Pancreas (tissue), 10 donors: ENCODE measurements around the gene CLSTN1. TPM values are rescaled to one million over a fixed set of nuclear protein-coding genes. Genes with fewer than 3 reads are reported as not detected.
"Not testable (repeated sequence)": the region's sequence is repeated elsewhere in the genome, so short reads cannot be mapped to it uniquely, and the experiment has no call there.

Experiments
- ATAC-seq, 4 donors: fragments of 200-7000 bp; cut with Tn5 transposase; one replicate each; pipeline versions ENCODE4 v1.8.0 to v1.9.1; 2020; ENCODE audit warnings: mild to moderate bottlenecking in 4 of 4, moderate library complexity in 4 of 4
- DNase-seq, 6 donors: peaks; one replicate each; pipeline ENCODE4 v3.0.0-alpha.2; 2020
- FAIRE-seq: peaks from 2 replicates; lab custom pipeline; 2012; peaks lifted over from hg19 to GRCh38; lab: Jason Lieb, UNC
- H3K27ac ChIP-seq, 4 donors: fragments of 200-600 bp; sonication (generic); 1 replicate in 3 of 4; 2 replicates in 1 of 4; pipeline versions ENCODE4 v1.5.0 to v1.8.0; 2020
- H3K27me3 ChIP-seq, 4 donors: fragments of 200-600 bp; one replicate each; pipeline ENCODE4 v1.8.0; 2021
- H3K36me3 ChIP-seq, 3 donors: fragments of 200-600 bp; sonication (generic) in 1 of 3; one replicate each; pipeline versions ENCODE4 v1.5.0 to v1.8.0; 2020 to 2021
- H3K4me1 ChIP-seq, 3 donors: fragments of 200-600 bp; one replicate each; pipeline ENCODE4 v1.8.0; 2021
- H3K4me3 ChIP-seq, 4 donors: fragments of 200-600 bp; sonication (generic) in 2 of 4; one replicate each; pipeline versions ENCODE4 v1.5.0 to v1.8.0; 2020 to 2021
- H3K9me3 ChIP-seq, 4 donors: fragments of 200-600 bp; one replicate each; pipeline ENCODE4 v1.8.0; 2021
- WGBS, 2 donors: extraction: QIAGEN DNeasy Blood & Tissue Kit; methylation state at CpG; one replicate each; pipeline ENCODE4 v1.1.7; 2013; 5-methylcytosine and 5-hydroxymethylcytosine counted together
- intact Hi-C, 3 donors: fragments of 100-400 bp; cut with DNase I; formaldehyde crosslinking; loops; one replicate each; pipeline versions ENCODE4 v1.11.1 to v1.14.2; 2022
- polyA plus RNA-seq, 2 donors: library from polyadenylated mRNA; stranded (reverse); fragments of 200-250 nt; gene quantifications; one replicate each; pipeline ENCODE4 v1.2.3, GENCODE V29; 2013
- total RNA-seq, 6 donors: library from RNA; stranded (reverse); fragmentation: NEBNext Ultra II Directional in 4 of 6; extraction: Animal tissue kit (Norgen Biotek cat#: 25700) in 4 of 6; gene quantifications; one replicate each; pipeline versions ENCODE4 v1.2.1 to v1.2.4, GENCODE V29; 2021 to 2023
- TF ChIP-seq, protein P1 (sequence below), 4 donors: fragments of 200-600 bp; sonication (generic) in 3 of 4; IDR thresholded peaks; one replicate each; pipeline versions ENCODE4 v1.5.0 to v1.8.0; 2021; ENCODE audit warnings: antibody characterized with exemption in 4 of 4
- donor health status: healthy with polysubstance abuse.
- donor health status: DM: no; HTN: no; CAD: no; lungs with moderate emphysema.
- donor health status: DM: no; HTN: no; CAD: no.
- donor health status: control.
- donor health status: control.
- donor health status: Bipolar disorder and iron deficiency.
- donor health status: DM: yes; HTN: yes; CAD: no.
- donor health status: DM: no; HTN: no; CAD: no.
- donor health status: DM: no; HTN: no; CAD: no.
- donor health status: DM: yes; HTN: yes; CAD: no.

The CLSTN1 gene
- total and polyA plus RNA-seq, 8 donors = 44.2 to 73.5 (median 61.8) TPM

DNA sequence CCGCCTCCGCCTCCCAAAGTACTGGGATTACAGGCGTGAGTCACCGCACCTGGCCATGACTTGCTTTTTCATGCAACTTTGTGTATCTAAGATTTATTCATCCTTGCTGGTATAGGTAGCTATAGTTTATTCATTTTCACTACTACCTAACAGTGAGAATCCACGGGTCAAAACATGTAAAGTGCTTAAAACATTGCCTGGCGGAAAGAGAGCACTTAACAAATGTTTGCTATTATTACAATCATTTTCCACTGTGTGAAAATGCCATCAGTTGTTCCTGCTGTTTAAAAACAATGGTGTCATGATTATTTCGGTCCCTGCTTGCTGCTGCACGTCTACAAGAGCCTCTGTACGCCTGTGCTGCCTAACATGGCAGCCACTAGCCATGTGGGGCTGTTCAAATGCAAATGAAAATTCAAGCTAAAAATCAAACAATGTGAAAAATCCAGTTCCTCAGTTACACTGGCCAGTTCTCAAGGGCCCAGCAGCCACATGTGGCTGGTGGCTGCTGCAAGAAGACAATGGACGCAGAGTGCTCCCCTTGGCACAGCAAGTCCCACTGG, 65.1 kb downstream of the CLSTN1 start:
- H3K4me3 ChIP-seq = no peak overlapping the region
- FAIRE-seq (no peak), DNase-seq (no peak), ATAC-seq (no peak)
- H3K9me3 ChIP-seq = no peaks in the 10 kb centered on the region
- WGBS, 2 donors = 93% methylated on average over 10 of the region's 10 CpGs
- H3K4me1 ChIP-seq = peaks cover 0 to 3% (median 0%) of the 10 kb centered on the region in 3 donors
- no peaks in the 10 kb centered on the region for H3K27me3 ChIP-seq
- peaks cover 0 to 5% (median 0%) of the 10 kb centered on the region in 3 donors for H3K36me3 ChIP-seq
- no peak overlapping the region for H3K27ac ChIP-seq
- intact Hi-C loops = no loop called here
- TF ChIP-seq, protein P1, sequence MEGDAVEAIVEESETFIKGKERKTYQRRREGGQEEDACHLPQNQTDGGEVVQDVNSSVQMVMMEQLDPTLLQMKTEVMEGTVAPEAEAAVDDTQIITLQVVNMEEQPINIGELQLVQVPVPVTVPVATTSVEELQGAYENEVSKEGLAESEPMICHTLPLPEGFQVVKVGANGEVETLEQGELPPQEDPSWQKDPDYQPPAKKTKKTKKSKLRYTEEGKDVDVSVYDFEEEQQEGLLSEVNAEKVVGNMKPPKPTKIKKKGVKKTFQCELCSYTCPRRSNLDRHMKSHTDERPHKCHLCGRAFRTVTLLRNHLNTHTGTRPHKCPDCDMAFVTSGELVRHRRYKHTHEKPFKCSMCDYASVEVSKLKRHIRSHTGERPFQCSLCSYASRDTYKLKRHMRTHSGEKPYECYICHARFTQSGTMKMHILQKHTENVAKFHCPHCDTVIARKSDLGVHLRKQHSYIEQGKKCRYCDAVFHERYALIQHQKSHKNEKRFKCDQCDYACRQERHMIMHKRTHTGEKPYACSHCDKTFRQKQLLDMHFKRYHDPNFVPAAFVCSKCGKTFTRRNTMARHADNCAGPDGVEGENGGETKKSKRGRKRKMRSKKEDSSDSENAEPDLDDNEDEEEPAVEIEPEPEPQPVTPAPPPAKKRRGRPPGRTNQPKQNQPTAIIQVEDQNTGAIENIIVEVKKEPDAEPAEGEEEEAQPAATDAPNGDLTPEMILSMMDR (IDR thresholded peaks at IDR 0.05) = no peak

DNA sequence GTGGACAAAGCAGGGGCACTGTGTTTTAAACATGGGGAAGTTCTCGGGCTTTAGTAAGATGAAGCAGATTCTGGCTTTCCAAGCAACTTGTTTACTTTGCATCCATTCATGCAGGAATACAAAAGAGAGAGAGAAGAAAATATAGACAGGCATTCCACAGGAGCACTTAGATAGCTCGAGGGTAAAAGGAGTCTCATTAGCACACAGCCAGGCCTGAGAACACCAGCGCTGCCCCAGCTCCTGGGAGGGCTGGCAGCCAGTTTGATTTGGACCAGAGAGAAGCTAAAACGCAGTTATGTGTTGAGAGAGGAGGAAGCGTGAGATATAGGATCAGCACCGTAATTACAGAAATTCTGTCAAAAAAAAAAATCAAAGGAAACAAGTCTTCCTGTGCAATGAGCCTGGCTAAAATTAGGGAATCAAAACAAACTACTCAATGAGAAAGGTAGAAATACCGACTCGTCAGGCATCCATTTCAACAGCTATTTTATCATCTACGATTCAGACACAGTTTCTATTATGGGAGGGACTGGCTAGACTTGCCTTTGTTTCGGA, 68.2 kb downstream of the CLSTN1 start:
- H3K4me1 ChIP-seq = peaks cover 0 to 3% (median 0%) of the 10 kb centered on the region in 3 donors
- FAIRE-seq (no peak), DNase-seq (no peak), ATAC-seq (no peak)
- peaks cover 0 to 19% (median 0%) of the 10 kb centered on the region in 3 donors for H3K36me3 ChIP-seq
- WGBS, 2 donors = 63 to 68% methylated on average over 10 of the region's 10 CpGs
- no peaks in the 10 kb centered on the region for H3K27me3 ChIP-seq
- TF ChIP-seq, protein P1 (IDR thresholded peaks at IDR 0.05) = no peak
- no peak overlapping the region for H3K4me3 ChIP-seq
- no peak overlapping the region for H3K27ac ChIP-seq
- no peaks in the 10 kb centered on the region for H3K9me3 ChIP-seq
- intact Hi-C loops = no loop called here

DNA sequence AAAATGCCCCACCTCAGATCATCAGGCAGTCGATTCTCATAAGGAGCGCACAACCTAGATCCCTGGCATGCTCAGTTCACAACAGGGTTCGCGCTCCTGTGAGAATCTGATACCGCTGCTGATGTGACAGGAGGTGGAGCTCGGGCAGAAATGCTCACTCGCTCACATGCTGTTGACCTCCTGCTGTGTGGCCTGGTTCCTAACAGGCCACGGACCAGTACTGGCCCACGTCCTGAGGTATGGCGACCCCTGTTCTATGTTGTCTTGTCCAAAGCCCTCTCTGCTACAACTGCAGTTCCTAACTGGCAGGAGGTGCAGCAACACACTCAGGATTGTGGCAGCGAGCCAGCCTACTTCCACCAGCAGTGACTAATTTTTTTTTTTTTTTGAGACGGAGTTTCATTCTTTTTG, 70.6 kb downstream of the CLSTN1 start:
- ATAC-seq (no peak), FAIRE-seq (no peak), DNase-seq (no peak)
- 89% methylated on average over 12 of the region's 12 CpGs for WGBS, 2 donors
- Histone ChIP-seq H3K36me3 (peaks cover 0 to 29% (median 4%) of the 10 kb centered on the region in 3 donors), H3K9me3 (no peaks in the 10 kb centered on the region), H3K4me1 (no peaks in the 10 kb centered on the region), H3K27me3 (no peaks in the 10 kb centered on the region), H3K4me3 (no peak overlapping the region), H3K27ac (no peak overlapping the region)
- TF ChIP-seq, protein P1 (IDR thresholded peaks at IDR 0.05) = no peak
- intact Hi-C loops = no loop called here

DNA sequence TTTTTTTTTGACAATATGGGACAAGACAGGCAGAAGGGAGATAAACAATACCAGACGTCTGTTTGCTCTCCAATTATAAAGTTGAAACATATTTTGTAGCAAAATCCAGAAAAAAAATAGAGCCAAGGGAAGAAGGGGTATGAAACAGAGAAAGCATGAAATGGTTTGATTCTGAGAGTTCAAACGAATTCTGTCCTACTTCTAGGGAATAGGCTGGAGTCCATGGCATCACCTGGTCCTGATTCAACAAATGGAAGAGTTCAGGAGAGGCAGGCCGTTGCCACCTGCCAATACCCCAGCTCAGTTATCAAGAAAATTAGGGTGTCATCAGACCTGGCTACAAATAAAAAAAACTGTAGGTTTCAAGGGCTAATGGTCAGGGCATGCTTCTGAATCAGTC, 71.8 kb downstream of the CLSTN1 start:
- intact Hi-C loops = no loop called here
- 61% methylated on average over 3 of the region's 3 CpGs for WGBS, 2 donors
- no peak for FAIRE-seq
- no peak for ATAC-seq
- no peaks in the 10 kb centered on the region for H3K9me3 ChIP-seq
- DNase-seq = no peak
- H3K4me1 ChIP-seq = no peaks in the 10 kb centered on the region
- H3K27me3 ChIP-seq = no peaks in the 10 kb centered on the region
- H3K4me3 ChIP-seq = no peak overlapping the region
- no peak overlapping the region for H3K27ac ChIP-seq
- peaks cover 0 to 29% (median 4%) of the 10 kb centered on the region in 3 donors for H3K36me3 ChIP-seq
- TF ChIP-seq, protein P1 (IDR thresholded peaks at IDR 0.05) = no peak

DNA sequence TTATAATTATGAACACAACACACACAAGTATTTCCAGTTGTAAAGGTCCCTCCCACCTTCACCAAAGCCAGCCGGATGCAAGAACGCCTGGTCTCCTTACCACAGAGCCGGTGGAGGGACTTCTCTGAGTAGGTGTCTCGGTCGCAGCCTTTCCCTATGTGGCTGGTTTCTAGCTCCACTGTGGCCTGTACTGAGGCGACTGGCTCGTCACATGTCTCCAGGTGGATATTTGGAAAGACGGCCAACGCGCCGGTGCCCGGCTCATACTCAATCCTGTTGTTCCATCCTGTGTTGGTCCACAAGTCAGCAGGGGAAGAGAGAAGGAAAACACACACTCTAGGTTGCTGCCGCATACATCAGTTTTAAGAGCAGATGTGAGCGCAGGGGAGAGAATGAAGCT, 74.4 kb downstream of the CLSTN1 start:
- no peak for ATAC-seq

DNA sequence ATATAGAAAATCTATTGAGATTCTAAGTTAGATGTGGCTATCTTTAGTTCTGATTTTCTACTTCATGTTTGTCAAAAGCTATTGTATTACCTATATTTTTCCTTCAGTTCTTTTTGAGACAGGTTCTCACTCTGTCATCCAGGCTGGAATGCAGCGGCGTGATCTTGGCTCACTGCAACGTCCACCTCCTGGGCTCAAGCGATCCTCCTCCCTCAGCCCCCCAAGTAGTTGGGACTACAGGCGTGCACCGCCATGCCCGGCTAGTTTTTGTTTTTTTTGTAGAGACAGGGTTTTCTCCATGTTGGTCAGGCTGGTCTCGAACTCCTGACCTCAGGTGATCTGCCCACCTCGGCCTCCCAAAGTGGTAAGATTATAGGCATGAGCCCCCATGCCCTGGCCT, 75.4 kb downstream of the CLSTN1 start:
- intact Hi-C loops, FAIRE-seq, ATAC-seq, H3K4me3 ChIP-seq, H3K9me3 ChIP-seq, H3K27me3 ChIP-seq, H3K27ac ChIP-seq, H3K4me1 ChIP-seq: not testable (repeated sequence)
- WGBS, 2 donors = 94 to 95% methylated on average over 9 of the region's 9 CpGs
- H3K36me3 ChIP-seq = peaks cover 0 to 44% (median 15%) of the 10 kb centered on the region in 3 donors
- DNase-seq = peak in 1 of 6 donors; percentile 2

More for the DNA sequence above, 74.4 kb downstream of the CLSTN1 start:
- TF ChIP-seq, protein P1 (IDR thresholded peaks at IDR 0.05) = no peak
- H3K9me3 ChIP-seq = no peaks in the 10 kb centered on the region
- H3K27ac ChIP-seq = no peak overlapping the region
- intact Hi-C loops = no loop called here
- no peak for FAIRE-seq
- H3K4me3 ChIP-seq = no peak overlapping the region
- no peaks in the 10 kb centered on the region for H3K27me3 ChIP-seq
- 97 to 98% methylated on average over 14 of the region's 14 CpGs for WGBS, 2 donors
- H3K4me1 ChIP-seq = no peaks in the 10 kb centered on the region
- DNase-seq = peak in 1 of 6 donors; percentile 4
- H3K36me3 ChIP-seq = peaks cover 0 to 42% (median 6%) of the 10 kb centered on the region in 3 donors
